SKM-1 (cell line): ENCODE measurements around the gene PAQR9.
A peak's percentile ranks its signal among the peaks of the same experiment; 100 is the strongest.
"Not testable (repeated sequence)": the region's sequence is repeated elsewhere in the genome, so short reads cannot be mapped to it uniquely, and the experiment has no call there.

Experiments
- DNase-seq: peaks from one replicate; lab custom pipeline; 2025; ENCODE audit not compliant: unreplicated experiment; lab: John Stamatoyannopoulos, UW

Gene PAQR9, protein sequence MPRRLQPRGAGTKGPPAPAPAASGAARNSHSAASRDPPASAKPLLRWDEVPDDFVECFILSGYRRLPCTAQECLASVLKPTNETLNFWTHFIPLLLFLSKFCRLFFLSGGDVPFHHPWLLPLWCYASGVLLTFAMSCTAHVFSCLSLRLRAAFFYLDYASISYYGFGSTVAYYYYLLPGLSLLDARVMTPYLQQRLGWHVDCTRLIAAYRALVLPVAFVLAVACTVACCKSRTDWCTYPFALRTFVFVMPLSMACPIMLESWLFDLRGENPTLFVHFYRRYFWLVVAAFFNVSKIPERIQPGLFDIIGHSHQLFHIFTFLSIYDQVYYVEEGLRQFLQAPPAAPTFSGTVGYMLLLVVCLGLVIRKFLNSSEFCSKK

DNA sequence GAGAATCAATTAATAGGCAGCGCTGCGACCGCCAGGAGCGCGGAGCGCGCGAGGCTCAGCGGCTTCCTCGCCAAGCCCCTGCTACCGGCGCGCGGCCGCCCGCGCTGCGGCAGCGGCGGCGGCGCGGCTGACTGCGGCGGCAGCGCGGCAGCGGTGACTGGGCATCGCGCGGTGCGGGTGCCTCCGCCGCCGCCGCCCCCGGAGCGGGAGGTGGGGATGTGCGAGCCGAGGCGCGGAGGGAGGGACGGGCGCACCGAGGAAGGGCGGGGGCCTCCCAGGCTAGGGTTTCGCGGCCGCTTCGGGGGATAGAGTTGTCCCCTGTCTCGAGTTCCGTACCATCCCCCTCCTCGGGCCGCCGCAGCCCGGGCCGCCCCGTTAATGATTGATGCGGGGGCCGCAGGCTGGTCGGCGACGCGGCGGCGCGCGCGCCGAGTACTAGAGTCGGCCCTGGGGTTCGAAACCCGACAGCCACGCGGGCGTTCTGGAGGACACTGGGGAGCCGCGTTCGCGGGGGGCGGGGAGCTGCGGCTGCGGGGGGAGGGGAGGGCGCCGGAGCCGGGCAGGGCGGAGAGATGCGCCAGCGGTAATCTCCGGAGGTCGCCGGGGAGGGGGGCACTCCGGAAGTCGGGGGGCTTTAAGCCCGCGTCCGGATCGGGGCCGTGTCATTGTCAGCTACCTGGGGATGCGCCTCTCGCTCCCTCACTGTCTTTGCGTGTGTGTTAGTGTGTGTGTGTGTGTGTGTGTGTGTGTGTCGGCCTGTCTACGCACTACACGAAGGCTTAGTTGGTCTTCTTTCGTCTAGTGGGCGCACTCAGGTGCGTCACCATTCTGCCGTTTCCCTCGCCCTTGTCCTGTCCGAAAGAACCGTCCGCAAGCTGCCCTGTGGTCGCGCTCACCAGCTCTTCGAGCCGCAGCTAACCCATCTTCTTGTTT is at the start of gene PAQR9:
PAQR9 (minus strand) TSS at position 159 of the 933 bp plus-strand sequence. CDS start 338 bp downstream, outside the sequence.
- no peak for DNase-seq

DNA sequence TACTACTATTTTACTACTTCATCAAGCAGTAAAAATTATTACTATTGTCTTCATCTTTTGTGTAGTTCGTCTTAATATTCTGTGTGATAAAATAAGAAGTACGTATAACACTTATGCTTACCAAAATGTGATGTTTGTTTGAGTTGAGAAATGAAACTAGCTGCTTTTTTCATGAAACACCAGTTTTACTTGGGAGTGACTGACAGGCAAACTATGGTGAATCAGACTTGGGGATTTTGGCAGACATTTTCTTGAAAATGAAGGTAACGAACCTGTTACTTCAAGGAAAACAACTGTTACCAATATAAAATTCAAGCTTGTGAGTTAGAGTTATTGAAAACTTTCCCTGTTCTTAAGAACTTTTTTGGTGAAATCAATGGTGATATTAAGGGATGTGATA is 48.2 kb upstream of the PAQR9 start:
- DNase-seq: no peak

DNA sequence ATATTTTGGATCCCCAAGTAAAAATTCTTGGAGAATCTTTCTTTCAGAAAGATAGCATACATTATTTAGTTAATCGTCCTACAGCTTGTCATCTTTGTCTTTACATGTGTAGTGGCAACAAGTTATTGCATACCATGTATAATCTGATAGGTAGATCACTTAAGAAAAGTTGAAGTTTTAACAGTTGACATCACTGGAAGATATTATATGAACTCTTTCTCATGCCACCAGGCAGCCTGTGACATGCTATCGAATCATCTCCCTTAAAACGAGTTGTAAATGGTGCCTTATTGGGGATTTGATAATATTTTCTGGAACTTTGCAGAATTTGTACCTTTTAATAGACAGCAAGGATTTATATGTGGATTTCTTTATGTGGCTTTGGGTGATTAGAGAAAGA is 46.5 kb upstream of the PAQR9 start:
- DNase-seq: no peak

DNA sequence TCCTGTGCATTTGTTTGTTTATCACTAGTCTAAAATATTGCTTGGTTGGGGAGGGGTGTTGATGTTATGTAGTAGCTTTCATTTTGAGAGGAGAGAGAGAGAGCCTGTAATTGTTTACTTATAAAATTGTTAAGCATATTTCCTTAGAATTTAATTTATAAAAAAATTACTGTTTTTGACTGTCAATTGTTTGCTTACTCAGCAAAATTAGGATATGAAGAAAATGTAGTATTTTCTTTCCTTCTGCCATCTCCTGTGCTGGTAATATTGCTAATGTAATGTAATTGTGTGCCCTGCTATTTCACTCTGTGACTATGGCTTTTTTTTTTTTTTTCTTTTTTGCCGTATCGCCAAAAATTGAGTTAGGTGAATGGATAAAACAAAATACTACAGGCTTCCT is 41.3 kb upstream of the PAQR9 start:
- DNase-seq: no peak

DNA sequence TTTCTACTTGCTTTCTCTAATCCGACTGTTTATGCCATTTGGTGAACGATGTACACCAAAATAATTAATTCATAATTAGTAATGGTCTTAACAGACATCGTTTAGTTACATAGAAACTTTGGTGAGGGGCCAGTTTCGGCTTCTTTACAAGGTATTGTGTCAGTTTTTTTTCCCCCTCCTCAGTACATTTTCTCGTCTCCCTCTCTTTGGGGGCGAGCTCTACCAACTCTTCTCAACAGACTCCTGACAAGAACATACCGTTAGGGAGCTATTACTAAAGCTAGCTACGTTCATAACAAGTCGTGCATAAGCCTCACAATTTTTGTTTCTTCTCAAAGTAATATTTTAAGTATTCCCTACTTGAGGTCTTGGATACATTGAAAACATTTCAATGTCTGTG is 39.3 kb upstream of the PAQR9 start:
- DNase-seq: no peak

DNA sequence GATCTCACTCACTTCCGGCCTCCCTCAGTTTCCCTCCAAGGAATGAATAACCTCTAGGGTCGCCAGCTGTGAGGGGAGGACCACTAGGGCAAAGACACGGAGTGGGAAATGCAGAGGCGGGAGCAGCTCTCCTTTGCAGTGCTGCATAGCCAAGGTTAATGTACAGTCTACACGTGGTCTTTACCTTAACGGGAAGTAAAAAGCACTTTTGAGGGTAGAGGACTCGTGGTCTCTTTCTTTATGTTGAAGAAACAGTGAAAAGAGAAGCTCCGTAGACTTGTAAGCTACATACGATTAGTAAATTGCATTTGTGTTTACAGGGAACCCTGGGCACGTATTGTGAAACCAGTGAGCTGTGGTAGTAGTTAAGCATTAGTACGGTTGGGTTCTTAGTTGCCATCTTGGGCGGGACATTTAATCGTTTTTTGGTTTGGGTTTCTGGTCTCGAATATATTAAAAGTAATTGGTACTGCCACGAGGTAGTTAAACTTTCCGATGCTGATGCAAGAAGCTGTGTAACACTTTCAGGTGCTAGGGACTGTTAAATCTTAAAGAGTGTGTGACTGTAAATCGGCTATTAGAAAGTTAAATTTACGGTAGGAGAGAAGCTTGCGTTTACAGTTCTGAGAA is 38.7 kb upstream of the PAQR9 start:
- DNase-seq: peak; percentile 11

DNA sequence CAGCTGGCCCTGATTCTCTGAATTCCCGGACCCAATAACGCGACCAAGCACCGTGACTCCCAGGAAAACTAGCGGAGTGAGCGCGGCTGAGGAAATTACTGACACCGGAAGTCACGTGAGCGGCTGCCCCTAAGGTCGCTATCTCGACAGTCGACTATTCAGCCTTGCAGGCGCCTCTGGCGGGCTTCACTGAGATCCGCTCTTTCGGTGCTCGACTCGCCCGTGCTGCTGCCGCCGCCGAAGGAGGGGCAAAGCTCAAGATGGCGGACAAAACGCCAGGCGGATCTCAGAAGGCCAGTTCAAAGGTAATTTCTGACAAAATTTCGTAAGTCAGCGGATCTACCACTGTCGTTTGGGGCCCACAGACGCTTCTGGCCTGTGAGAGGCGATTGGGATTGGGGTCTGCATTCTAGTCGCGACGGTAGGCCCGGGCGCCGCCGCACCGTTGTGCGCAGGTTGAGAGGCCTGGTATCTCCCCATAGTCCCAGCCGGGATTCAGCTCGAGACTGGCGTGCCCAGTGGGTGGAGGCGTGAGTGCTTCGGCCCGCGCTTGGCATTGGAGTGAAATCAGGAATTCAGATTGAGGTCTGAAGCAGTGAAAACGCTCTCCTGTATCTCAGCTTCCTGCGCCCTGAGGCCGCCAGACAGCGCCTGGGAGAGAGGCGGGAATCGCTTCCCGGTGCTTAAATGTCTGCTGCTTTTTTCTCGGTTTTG is 38.1 kb upstream of the PAQR9 start, which contains the start of gene U2SURP:
U2SURP (plus strand) TSS at position 202 of the 714 bp plus-strand sequence; CDS start at position 261, 59 bp downstream.
- DNase-seq: peak; percentile 92

DNA sequence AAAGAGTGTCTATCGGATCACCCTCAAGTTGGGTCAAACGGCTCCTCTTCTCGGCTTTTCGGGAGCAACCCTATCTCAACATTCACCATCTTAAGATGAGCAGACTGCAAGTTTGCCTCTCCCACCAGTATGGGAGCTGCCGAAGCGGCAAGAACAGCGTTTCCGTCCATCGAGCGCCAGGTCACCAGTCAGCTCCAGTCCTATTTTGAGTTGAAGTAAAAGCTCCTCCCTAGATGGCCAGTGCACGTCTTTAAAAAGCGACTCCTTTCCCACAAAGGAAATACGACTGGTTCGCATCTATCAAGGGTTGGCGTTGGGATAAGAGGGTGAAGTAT is 37.5 kb upstream of the PAQR9 start:
- DNase-seq: peak; percentile 80

DNA sequence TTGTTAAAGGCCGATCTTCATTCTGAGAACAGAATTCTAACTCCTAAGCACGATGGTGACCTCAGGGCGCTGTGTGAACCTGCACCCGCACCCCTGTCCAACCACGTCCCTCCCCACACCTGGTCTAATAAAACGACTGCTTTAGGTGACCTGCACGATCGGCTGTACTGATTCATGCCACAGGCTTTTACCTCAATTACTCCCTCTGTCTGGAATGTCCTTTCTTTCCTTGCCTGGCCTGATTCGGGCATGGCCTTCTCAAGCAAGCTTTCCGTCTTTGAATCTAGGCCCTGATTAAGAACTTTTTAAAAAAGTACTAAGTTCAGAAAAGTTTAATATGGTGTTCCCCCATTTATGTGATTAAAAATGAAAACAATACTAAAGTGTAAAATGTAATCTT is 37.1 kb upstream of the PAQR9 start:
- no peak for DNase-seq

DNA sequence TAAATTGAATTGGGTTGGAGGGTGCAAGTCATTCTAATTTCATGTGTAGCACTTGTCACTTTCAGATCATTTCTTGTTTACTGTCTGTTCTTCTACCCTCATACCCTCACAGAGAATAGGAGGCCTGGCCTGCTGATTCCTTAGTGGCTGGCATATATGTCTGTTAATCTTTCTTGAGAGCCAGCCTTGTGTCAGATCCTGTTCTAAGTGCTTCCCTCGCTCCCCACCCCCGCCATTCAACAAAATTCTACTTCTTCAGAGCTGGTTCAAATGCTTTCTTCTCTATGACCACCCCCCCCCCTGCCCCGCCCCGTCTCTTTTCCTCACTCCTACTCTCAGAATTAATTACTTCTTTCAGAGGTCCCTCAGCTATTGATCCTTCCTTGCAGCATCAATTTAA is 36.4 kb upstream of the PAQR9 start:
- no peak for DNase-seq

DNA sequence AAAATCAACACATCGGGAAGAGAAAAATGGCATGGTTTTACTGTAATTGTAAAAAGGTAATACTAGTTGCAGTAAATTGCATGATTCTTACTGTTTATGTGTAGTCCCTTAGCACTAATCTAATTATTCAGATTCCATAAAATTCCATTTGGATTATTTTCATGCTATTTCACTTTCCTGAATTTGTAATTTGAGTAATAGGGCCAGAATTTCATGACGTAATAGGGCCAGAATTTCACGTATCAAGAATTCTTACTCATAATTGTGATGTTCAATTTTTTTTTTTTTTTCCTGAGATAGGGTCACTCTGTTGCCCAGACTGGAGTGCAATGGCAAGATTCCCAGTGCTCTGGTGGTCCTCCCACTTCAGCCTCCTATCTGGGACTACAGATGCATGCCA is 35.0 kb upstream of the PAQR9 start:
- DNase-seq: no peak

DNA sequence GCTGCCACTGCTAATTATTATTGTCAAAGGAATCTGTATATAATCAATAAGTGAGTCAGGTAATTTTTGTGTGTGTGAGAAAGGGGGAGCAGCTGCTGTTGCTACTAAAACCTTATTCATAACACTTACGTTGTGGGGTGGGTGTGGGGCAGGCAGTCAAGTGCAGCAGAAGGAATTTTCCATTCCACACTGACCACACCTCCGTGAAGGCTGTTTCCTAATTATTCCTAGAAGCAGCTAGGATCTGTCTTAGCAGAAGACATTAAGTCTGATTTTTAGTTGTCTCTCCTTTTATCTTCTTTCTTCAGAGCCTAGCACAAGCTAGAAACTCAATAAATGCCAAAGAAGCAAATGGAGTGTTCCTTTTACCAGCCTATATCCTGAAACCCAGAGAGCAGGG is 33.9 kb upstream of the PAQR9 start:
- DNase-seq: no peak

DNA sequence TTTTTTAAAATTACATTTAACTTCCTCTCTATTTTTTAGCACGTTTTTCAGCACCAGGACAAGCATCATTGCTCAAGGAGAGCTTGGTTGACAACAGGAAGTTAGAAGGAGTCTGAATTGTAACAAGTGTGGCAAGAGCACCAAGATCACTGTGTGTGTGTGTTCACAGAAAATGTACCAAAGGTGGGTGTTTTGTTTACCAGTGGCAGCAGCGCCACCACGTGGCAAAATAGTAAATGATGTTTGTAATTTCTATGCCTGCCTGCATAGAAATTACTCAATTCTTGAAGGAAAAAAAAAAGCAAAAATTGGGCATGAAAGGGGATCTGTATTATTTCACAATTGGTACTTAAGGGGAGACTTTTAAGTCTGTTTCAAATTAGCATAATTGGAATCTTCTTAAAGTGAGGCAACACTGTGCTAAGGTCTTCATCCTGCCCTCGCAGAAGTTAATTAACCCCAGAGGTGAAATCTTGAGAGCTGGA is 30.5 kb upstream of the PAQR9 start:
- peak; percentile 70 for DNase-seq

DNA sequence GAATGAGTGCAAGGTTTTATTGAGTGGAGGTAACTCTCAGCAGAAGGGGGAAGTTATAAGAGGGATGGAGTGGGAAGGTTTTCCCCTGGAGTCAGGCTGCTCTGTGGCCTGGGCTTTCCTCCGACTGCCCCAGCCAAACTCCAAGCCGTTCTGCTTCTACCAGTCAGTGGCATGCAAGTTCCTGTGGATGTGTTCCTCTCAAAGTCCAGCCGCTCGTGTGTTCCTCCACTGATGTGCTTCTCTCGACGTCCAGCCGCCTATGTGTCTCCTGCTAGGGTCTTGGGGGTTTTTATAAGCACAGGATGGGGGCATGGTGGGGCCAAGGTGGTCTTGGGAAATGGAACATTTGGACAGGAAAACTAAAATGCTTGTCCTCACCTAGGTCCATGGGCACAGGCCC is 28.8 kb upstream of the PAQR9 start:
- DNase-seq: no peak

DNA sequence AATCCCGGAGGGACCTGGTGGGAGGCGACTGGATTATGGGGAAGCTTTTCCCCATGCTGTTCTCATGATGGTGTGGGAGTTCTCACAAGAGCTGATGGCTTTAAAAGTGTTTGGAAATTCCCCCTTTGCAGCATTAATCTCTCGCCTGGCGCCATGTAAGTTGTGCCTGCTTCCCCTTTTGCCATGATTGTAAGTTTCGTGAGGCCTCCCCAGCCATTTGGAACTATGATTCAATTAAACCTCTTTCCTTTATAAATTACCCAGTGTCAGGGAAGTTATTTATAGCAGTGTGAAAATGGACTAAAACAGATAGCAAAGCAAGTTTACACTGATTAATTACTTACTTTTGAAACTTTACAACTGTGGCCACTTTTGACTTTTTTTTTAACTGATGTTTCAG is 27.2 kb upstream of the PAQR9 start:
- DNase-seq: no peak

DNA sequence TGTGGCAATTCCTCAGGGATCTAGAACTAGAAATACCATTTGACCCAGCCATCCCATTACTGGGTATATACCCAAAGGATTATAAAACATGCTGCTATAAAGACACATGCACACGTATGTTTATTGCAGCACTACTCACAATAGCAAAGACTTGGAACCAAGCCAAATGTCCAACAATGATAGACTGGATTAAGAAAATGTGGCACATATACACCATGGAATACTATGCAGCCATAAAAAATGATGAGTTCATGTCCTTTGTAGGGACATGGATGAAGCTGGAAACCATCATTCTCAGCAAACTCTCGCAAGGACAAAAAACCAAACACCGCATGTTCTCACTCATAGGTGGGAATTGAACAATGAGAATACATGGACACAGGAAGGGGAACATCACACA is 25.4 kb upstream of the PAQR9 start:
- not testable (repeated sequence) for DNase-seq

DNA sequence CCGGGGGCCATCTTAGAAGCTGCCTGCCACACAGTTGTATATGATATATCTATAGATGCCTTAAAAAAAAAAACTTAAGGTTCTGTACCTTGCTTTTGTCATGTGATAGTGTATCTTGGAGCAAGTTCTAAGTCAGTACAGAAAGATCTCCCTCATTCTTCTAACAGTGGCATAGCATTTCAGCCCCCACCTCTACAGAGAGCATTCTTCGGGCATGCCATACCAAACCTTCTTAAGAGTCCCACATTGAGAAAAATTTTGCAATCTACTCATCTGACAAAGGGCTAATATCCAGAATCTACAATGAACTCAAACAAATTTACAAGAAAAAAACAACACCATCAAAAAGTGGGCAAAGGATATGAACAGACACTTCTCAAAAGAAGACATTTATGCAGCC is 24.7 kb upstream of the PAQR9 start:
- DNase-seq: not testable (repeated sequence)

DNA sequence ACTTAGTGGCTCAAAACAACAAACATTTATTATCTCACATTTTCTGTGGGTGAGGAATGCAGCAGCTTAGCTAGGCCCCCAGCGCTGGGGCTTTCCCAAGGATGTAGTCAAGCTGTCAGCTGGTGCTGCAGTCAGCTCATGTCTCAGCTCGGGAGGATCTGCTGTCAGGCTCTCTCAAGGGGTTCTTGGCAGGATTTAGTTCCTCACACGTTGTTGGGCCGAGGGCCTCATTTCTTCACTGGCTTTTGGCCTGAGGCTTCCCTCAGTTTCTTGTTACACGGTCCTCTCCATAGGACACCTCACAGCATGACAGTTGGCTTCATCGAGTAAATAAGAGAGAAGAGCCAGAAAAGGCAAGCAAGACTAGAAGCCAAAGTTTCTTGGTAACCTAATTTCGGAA is 24.2 kb upstream of the PAQR9 start:
- DNase-seq: no peak

DNA sequence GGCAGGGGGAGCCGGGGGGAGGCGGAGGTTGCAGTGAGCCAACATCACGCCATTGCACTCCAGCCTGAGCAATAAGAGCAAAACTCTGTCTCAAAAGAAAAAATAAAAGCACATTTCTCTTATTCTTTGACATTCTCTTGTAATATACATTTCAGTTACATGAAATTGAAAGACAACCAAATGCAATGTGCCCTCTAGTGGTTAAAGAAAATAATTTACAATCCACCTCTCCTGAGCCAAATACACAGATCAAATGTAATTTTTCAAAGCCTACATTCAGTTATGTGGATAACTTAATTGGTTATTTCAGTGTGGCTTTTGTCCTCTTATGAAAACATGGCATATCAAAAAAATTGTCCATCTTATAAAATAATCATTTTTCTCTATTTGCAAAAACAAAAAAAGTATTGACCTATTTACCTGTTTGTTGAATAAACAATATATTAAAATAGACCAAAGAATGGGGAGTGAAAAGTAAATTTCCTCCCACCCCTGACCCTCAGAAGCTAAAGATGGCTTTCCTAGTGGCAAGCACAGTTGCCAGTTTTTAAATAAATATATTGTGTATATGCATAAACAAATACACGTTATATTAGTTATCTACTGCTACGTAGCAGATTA is 23.7 kb upstream of the PAQR9 start:
- peak; percentile 23 for DNase-seq

DNA sequence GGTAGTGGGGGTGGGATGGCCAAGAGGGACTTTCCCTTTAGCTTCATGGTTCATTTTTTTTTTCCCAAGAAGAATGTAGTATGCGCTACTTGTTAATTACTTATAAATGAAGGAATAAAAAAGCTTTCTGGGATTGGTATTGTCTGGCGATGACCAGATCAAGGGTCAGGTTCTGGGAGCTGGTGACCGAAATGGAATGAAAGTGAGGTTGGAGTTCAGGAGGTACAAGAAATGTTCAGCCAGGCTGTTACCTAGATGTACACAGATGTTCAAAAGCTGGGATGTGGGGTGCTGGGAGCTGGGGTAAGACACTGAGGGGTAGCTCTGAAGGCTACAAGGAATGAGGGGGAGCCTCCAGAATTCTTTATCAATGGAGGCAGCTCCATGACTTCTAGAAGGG is 20.8 kb upstream of the PAQR9 start:
- no peak for DNase-seq
